ENCODE measurements around the gene CAB39.

CAB39 gene

DNA sequence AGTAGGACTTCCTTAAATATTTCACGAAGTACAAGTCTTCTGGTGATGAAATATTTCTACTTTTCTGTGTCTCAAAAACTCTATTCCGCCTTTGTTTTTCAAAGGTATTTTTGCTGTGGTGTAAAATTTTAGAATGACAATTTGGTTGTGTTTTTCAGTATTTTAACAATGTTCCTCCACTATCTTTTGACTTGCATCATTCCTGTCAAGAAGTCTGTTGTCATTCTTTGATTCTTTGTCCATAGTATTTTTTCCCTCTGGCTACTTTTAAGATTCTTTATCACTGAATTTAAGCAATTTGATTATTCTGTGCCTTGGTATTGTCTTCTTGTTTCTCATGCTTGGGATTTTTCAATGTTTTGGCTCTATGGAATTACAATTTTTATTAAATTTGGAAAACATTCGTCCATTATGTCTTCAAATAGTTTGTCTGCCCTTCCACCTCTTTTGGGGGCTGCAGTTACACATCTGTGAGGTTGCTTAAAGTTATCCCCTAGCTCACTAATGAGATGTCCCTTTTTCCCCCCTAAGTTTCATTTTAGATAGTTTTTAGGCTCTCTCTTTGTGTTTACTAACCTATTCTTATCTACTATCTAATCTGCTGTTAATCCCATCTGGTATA is 76.0 kb downstream of the CAB39 start:
- DNase-seq, result no peak

DNA sequence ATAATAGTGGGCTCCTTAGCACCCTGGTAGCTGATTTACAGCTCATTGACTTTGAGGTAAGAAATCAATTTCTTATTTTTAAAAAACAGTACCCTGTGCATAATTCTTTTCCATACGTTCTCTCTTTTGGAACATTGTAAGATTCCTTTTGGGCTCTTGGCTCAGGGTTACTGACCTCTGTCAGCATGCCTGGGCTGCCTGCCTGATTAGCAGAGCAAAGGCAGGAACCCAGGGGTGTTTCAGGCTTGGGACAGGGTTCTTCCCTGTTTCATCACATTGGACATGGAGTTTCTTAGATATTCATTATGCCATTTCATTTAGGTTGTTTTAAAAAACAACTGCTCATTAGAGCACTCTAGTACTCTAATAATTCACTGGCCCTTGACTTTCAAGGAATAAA is 78.3 kb downstream of the CAB39 start:
- DNase-seq, result no peak

DNA sequence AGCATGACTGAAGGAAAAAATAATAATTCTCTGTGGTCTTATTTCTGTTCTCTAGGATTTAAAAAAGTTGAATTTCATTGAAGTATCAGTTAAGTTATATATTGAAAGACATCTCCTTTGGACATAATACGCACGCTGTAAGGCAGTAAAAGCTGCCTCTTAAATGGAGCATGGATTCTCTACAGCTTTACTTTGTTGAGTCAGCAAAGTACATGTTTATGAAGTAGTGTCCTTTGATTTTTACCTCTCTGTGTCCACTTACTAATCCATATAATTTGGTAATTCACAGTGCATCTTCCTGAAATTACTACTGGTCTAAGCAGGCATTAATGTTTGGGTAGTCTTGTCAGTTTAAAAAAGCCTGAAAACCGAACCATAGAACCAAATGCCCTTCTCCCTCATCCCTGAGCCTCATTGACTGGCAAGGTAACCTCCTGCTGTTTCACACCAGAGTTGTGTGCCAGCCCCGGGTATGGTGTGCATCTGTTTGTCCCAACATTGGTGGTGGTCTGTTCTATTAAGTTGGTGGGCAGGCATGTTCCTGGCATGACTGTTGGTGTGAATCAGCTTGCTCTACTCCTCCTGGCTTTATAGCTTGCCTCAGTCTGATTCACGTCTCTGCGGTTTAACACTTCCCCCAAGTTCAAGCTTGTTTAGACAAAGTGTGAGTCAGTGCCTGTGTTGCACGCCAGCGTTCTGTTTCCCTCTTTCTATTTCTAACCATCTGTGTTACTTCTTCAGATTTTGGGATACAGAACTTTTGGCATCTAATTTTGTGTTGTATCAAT is 81.1 kb downstream of the CAB39 start:
- DNase-seq, result peak; percentile 99

DNA sequence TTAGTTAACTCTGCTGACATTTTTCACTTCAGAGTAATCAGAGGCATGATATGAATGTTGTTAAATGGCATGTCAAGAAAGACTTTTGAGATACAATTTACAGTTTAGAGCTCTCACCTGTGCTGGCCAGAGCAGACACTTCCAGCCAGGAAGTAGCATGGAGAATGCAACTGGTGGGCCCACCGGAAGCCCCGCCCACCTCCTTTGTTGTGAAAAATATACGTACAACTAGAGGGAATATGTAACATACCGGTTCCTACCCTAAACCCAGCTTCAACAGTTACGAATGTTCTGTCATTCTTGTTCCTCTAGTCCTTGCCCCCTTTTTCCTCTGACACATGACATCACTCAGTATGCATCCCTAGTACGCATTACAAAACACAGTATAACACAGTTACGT is 81.9 kb downstream of the CAB39 start:
- no peak for DNase-seq

DNA sequence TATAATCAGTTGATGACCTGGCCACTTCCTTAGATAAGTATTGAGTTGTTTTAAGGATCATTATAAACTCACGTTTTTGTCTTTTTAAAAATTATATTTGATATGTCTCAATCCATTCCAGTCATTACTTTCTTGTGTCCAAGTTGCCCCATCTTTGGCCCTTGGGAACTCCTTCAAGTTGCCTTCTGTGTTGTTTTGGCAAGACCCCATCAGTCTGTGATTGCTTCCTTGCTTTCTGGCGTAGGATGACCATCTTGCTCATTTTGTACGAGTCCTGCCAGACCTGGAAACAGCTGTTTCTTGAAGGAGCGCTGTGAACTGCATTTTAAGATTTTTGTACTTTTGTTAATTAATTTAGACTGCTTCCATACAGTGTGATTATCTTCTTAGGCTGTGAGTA is 83.2 kb downstream of the CAB39 start:
- no peak for DNase-seq

DNA sequence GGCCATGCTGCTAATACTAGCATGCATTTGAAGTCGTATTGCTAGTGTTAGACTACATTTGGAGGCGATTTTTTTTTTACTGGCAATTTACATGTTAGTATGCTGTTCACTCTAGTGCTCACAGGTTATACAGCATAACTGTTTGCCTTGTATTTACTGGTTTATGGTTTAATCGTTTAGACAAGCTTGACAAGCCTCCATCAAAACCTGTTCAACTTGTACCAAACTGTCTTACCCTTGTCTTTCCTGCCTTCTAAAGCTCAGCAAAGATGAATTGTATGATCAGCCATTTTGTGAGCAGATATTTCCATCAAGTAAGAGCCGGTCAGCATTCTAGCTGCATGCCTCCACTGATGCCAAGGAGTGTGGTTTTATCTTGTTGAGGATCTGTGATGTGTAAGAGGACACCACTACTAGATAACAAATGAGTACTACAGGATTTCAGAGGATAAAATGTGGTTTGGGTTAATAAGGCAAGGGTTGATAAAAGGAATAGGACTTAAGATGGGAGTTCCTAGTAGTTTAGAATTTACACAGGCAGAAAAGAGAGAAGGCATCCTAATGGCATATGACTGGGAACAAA is 83.7 kb downstream of the CAB39 start:
- peak; percentile 76 for DNase-seq

DNA sequence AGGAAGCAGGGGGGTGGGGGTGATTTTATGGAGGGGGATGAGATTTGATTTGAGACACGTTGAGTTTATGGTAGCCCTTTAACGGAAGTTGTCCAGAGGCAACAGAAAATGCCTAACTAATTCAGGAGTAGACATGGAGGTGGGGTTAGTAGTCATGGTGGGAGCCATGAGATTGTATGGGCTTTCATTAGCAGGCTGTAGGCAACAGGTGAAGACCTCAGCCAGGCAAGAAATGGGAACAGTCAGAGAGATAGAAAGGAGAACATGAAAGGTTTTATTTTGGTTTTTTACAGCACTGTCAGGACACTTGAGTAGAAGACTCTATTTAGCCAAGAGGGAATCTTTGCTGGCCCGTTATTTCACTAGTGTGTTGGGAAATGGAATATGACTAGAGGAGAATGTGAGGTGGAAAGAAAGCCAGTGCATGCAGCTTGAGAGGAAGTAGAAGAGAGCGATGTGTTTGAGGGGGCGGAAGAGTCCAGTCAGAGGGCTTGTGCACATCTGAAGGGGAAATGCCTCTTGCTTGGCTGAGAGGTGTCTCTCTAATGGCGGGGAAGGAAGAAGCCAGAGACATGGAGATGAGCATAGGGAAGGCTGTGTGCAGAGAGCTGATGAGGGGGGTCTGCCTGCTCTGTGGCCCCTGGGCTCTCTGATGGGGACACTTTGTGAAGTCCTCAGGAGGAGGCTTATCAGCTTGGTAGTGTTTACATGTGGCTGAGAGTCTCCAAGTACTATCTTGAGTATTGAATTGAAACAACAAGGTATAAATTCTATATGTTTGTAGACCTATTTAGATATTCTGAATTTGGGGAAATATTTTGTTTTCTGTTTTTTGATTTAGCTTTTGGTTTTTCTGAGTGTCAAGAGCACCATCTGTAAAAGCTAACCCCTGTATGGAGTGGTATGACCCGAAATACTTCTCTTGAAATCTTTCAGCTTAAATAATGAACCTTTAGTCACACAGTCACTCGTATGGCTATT is 85.2 kb downstream of the CAB39 start:
- peak; percentile 44 for DNase-seq

DNA sequence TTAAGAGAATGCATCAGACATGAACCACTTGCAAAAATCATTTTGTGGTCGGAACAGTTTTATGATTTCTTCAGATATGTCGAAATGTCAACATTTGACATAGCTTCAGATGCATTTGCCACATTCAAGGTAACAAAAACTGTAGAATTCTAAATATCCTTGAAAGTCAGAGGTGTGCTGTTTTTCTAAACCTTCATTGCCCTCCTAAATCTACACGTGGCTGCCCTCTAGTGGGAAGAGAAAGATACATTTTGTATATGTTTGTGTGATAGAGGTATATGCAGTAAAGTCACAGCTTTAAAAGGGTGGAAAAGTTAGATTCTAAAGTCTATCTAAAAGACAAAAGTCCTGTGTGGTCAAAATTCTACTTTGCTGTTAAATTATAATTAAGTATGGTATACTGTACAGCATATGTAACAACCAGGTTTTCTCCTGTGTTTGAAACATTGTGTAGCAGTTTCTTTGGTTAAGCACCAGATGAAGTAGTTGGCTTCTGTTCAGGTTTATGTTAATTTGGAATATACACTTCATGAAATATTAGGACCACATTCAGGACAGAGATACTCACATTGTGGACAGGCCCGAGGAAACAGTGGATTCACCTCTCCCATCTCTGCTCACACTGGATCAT is 86.2 kb downstream of the CAB39 start:
- peak; percentile 56 for DNase-seq

DNA sequence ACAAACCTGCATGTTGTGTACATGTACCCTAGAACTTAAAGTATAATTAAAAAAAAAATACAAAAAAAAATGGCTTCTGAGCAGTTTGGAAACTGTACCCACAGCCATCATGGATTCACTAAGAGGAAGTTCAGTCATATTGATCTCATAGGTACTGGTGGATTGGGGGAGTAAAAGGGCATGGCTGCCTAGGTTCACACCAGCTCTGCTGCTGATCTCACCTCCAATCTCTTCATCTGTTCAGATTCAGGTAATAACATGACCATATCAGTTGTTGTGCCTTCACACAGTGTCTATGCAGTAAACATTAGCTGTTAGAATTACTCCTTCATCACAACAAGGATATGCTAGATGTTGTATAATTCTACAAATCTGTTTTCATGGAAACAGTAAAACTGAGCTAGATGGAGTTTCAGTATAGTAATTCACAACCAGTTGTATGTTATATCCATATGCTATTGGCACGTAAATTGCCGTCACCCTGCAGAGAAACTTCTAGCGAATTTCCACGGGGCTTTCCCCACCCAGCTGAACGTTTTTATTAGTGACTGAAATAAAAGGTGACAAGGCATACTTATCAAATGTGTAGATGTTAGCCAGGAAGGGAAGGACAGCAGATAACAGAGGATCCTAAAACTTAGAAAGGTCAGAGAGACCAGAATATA is 92.8 kb downstream of the CAB39 start:
- DNase-seq, result no peak

DNA sequence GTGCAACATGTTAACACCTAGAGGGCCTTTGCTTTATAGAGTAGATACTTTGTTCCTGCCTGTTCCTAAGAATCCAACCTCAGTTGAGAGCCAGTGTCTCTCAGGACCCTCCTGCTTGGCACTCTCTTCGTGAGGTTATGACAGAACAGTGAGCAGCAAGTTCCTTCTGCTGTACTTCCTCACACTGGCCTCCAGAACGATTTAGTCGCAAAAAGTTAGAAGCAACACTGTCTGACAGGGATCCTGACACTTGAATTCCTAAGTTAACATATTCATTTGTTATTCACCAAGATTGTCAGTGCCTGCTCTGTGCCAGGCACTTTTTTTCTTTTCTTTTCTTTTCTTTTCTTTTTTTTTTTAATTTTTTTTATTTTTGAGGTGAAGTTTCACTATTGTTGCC is 95.1 kb downstream of the CAB39 start:
- DNase-seq, result no peak

DNA sequence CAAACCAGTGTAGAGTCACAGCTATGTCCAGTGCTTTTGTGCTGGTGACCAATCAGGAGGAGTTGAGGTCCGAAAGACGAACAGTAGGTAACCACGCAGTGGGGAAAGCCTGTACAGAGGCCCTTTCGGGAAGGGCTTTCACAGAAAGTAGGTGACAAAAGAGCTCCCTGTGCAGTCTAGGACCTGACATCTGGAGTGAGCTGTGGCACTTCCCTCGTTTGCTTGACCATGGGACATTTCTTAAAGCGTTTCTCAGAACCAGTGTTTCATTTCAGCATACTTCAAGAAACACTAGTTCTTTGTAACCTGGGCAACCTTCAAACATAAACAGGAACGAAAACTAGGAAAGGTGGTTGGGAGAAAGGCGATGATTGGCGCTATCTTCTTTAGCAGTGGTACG is 96.4 kb downstream of the CAB39 start:
- DNase-seq, result no peak

DNA sequence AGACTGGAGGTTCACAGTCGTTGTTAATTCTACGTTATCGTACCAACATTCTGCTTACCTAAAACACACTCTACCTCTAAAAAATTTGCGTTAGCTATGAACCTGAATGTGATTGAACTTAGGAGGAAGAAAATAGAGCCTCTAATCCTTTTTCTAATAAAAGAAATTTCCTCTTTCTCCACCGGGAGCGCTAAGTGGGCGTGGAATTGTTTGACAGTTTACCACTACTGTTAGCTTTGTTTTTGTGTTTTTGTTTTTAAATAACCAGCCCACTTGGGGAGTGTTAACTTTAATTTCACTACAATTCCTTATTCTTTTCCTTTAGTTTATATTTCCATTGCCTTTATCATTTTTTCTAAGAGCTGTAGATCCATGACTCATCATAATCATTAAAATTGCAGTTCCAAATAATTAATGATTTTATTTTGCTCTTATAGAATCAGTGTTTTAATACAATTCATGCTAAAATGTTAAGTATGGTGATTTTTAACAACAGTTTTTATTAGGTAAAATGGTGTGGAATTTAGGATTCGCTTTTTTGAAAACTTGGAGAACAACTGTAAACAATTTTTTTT is 97.1 kb downstream of the CAB39 start:
- no peak for DNase-seq

DNA sequence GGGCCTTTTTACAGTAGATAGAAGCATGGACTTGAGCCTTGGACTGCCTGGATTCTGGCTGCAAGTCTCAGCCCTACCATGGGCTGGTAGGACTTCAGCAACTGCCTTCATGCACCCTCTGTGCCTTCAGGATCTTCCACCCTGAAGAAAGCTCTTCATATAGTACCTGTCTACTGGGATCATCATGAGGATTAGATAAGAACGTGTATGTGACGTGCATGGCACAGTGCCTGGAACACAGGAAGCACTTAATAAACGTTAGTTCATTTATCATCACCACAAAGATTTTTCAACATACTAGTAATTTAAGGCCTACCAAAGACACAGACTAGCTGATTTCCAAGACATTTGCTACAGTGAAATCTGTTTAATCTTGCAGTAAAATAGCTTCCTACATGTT is 98.9 kb downstream of the CAB39 start:
- DNase-seq, result no peak

DNA sequence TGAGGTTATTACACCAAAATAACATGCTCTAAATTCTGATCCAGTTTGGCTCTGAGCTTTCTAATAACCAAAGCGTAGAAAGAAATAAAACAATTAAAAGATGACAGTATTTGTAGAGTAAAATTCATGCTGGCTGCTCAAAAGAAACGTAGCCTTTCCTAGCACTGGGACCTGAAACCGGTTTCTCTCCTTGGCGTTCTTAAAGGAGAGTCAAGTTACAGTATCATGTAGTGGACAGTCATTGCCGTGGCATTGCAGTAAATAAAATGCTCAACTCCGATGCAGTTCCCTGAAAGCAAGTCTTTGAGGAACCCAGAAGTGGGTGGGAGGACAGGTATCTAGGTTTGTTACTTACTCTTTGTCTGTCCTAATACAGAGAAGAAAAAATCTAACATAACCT is 99.4 kb downstream of the CAB39 start:
- DNase-seq, result no peak

DNA sequence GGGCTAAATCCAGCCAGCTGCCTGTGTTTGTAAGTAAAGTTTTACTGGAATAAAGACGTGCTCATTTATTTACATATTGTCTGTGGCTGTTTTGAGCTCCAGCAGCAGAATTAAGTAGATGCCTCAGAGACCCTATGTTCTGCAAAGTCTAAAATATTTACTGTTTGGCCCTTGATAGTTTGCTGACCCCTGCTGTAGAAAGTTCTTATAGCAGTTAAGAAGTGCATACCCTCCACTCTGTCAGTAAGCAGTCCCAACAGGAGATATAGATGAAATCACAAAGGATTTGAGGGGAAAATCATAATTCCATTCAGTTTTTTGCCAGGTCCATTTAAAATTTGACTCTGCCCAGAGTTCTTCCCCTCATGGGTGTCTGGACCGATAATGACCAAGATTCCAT is 102.0 kb downstream of the CAB39 start:
- peak; percentile 26 for DNase-seq

DNA sequence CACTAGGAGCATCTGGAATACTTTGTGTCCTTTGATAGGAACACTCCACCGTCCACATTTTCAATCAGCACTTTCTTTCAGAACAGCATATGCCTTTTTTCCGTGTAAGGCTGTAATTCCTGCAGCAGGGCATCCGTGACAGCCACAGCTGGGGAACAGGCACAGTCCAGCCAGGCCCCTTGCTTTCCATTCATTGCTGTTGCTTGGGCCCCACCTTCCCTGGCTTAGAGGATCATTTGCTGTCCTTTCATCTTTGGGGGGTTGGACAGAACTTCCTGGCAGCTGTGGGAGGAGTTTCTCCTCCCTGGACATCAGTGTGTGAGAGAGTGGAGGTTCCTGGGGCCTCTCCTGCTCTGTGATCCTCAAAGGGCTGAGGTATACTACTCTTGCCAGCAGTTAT is 102.4 kb downstream of the CAB39 start:
- no peak for DNase-seq

DNA sequence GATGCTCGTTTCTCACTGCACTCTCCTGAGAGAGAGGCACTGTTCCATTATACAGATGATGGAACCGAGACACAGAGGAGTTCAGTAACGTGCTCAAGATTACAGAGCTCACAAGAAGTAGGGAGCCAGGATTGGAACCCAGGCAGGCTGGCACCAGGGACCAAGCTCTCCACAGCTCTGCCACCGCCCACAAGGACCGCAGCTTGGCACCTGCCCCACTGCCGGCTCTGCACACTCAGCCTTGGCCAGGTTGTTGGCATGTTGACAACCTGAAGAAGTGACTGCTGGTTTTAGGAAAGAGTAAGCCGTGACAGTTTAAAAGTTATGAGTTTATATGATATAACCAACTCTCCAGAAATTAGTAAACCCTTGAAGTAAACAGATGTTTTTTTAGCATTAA is 104.1 kb downstream of the CAB39 start:
- DNase-seq, result no peak

DNA sequence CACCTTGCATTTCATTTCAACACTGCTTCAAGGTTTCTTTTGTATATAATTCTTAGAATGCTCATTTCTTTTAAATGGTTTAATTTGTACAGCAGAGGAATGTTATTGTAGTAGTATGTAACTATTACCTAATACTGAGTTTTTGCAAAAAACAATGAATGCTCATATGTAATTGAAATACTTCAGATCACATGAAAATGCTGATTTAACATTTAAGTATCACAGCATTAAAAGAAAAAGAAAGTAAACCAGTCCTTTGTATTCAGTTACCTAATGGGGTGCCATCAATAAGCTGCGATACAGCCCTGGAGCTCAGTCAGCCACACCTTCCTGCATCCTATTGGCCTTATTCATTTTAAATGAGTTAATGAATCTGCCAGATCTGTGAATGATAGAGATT is 106.8 kb downstream of the CAB39 start:
- DNase-seq, result no peak

DNA sequence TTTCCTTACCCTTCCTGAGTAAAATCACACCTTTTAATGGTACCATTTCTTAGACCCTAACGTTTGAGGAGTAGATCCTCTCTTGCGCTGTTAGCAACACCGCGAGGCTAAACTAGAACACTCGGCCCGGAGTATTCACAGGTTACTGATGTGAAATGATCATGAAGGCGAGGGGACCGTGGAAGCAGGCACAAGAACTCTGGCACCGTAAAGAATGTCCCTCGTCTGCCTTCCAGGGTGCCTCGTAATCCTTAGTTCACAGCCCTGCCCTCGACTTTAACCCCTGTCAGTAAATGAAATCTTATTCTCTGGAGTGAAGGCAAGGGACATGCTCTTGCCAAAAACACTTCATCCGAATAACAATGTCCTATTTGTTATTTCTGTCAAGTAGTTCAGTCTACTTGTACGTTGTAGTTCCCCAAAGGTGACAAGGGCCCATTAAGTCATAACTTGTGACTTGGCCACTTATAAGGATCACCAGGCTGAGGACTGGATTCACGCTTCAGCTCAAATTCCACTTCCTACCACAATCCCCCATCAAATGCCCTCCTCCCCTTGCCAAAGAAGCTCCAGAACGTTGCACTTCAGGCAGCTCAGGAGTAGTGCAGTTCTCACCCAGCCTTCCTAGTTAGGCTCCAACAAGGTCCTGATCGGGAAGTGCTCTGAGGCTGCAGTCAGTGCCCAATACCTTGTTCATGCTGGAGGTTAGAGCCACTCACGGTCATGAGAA is 108.8 kb downstream of the CAB39 start:
- DNase-seq, result no peak

DNA sequence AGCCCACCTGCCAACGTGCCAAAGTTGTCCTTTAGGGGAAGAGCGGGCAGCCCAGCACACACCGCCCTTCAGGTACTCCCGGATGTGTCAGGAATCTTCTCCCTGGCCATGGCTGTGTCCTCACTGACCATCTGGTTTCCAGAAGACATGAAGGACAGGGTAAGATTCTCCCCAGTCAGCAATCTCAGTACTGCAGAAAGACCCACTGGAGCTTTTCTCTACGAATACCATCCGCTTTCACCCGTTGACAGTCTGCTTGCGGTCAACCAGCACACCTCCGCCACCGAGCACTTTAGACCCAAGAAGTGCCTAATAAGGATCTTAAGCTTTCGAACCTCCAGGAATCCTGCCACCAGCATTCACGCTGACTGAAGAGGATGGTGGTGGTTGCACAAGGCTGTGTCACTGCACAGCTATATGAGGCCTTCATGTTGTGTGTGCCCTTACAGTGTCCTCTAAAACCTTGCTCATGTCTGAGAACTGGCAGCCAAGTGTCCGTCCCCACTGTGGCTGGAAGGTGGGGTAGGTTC is 109.4 kb downstream of the CAB39 start:
- no peak for DNase-seq
